SK-N-MC (cell line): ENCODE data around the gene NGF.

Experiments used
- EZH2 ChIP-seq: fragments of 200-600 bp; sonication (generic); IDR thresholded peaks from one replicate; pipeline ENCODE4 v1.6.1; 2017; ENCODE audit warnings: antibody characterized with exemption
- FOXP2 ChIP-seq: optimal IDR thresholded peaks from 2 replicates; pipeline ENCODE3; 2011; ENCODE audit warnings: mild to moderate bottlenecking, moderate library complexity; ENCODE audit not compliant: insufficient read depth; ENCODE audit errors: extremely low read length, control extremely low read depth
- POLR2AphosphoS5 ChIP-seq: IDR thresholded peaks from 2 replicates; pipeline ENCODE4 v1.6.1; 2012; ENCODE audit warnings: mild to moderate bottlenecking, low read depth, low read length, borderline replicate concordance

GRCh38 chr1:115284209-115284608 is 53.8 kb downstream of the NGF start:
- no peak for TF ChIP-seq EZH2
- no peak for TF ChIP-seq POLR2AphosphoS5
- TF ChIP-seq FOXP2: no peak
